HEK293T (cell line): Measurements from ENCODE around the gene NCCRP1.

ENCODE experiments used
- CTCF ChIA-PET: fragments of 350-600 bp; formaldehyde crosslinking; extraction: SDS; loops from one replicate; lab custom pipeline; 2021; ENCODE audit warnings: antibody characterized with exemption, inconsistent platforms; lab: Yijun Ruan, JAX
- POLR2A ChIA-PET: fragments of 350-600 bp; formaldehyde crosslinking; extraction: SDS; loops from one replicate; lab custom pipeline; 2020; ENCODE audit warnings: antibody characterized with exemption, inconsistent platforms; lab: Yijun Ruan, JAX
- DNase-seq: peaks from one replicate; pipeline ENCODE4 v3.0.0; 2012; ENCODE audit warnings: mixed read lengths; ENCODE audit errors: extremely low spot score
- ARNT ChIP-seq: fragments of 450-650 bp; IDR thresholded peaks from 2 replicates; pipeline ENCODE4 v1.6.1; 2017; ENCODE audit warnings: mild to moderate bottlenecking
- BHLHE40 ChIP-seq: fragments of 450-650 bp; IDR thresholded peaks from 2 replicates; pipeline ENCODE4 v1.6.1; 2016; ENCODE audit warnings: mild to moderate bottlenecking, moderate library complexity, borderline replicate concordance
- CTBP1 ChIP-seq: fragments of 450-650 bp; IDR thresholded peaks from 2 replicates; pipeline ENCODE4 v1.6.1; 2016; ENCODE audit warnings: borderline replicate concordance
- ELF4 ChIP-seq: fragments of 450-650 bp; IDR thresholded peaks from 2 replicates; pipeline ENCODE4 v1.6.1; 2017; ENCODE audit warnings: antibody characterized with exemption
- FOXA1 ChIP-seq: fragments of 450-650 bp; IDR thresholded peaks from 2 replicates; pipeline ENCODE4 v1.6.1; 2016; ENCODE audit warnings: mild to moderate bottlenecking
- FOXK2 ChIP-seq: fragments of 450-650 bp; IDR thresholded peaks from 2 replicates; pipeline ENCODE4 v1.6.1; 2016; ENCODE audit warnings: mild to moderate bottlenecking
- FOXM1 ChIP-seq: fragments of 450-650 bp; IDR thresholded peaks from 2 replicates; pipeline ENCODE4 v1.6.1; 2017; ENCODE audit warnings: mild to moderate bottlenecking, borderline replicate concordance
- HDGF ChIP-seq: fragments of 450-650 bp; IDR thresholded peaks from 2 replicates; pipeline ENCODE4 v1.6.1; 2017; ENCODE audit warnings: antibody characterized with exemption, borderline replicate concordance
- L3MBTL2 ChIP-seq: fragments of 450-650 bp; conservative IDR thresholded peaks from 2 replicates; pipeline ENCODE4 v1.6.1; 2016; ENCODE audit warnings: mild to moderate bottlenecking
- LEF1 ChIP-seq: fragments of 450-650 bp; IDR thresholded peaks from 2 replicates; pipeline ENCODE4 v1.6.1; 2017; ENCODE audit warnings: mild to moderate bottlenecking, borderline replicate concordance
- NFRKB ChIP-seq: fragments of 450-650 bp; IDR thresholded peaks from 2 replicates; pipeline ENCODE4 v1.6.1; 2016; ENCODE audit warnings: mild to moderate bottlenecking, moderate library complexity
- SP1 ChIP-seq: fragments of 450-650 bp; IDR thresholded peaks from 2 replicates; pipeline ENCODE4 v1.6.1; 2017
- SUZ12 ChIP-seq: fragments of 450-650 bp; IDR thresholded peaks from 2 replicates; pipeline ENCODE4 v1.6.1; 2016; ENCODE audit warnings: mild to moderate bottlenecking
- TARDBP ChIP-seq: fragments of 450-650 bp; IDR thresholded peaks from 2 replicates; pipeline ENCODE4 v1.6.1; 2016
- ZNF384 ChIP-seq: fragments of 450-650 bp; IDR thresholded peaks from 2 replicates; pipeline ENCODE4 v1.6.1; 2016
- TF ChIP-seq, protein P1 (sequence below): fragments of 450-650 bp; IDR thresholded peaks from 2 replicates; pipeline ENCODE4 v1.6.1; 2016

NCCRP1 gene

DNA sequence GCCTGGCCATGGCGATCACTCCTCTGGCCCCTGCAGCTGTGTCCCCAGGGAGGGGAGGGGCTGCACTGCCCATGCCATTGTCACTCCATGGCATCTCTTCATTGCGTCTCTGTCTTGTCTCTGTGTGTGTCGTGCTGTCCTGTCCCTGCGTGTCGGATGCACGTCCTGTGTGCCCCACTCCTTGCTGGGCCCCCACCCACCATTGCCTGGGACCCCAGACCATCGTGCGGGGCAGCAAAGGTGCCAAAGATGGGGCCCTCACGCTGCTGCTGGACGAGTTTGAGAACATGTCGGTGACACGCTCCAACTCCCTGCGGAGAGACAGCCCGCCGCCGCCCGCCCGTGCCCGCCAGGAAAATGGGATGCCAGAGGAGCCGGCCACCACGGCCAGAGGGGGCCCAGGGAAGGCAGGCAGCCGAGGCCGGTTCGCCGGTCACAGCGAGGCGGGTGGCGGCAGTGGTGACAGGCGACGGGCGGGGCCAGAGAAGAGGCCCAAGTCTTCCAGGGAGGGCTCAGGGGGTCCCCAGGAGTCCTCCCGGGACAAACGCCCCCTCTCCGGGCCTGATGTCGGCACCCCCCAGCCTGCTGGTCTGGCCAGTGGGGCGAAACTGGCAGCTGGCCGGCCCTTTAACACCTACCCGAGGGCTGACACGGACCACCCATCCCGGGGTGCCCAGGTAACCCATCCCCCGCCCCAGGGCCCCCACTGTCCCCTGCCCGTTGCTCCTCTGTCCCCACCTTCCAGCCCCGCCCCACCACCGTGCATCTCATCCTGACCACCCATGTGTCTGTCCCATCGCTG, 23.9 kb upstream of the NCCRP1 start:
- CTCF ChIA-PET = no interaction called here
- no peak for DNase-seq
- POLR2A ChIA-PET = no interaction called here
- TF ChIP-seq TARDBP (no peak), LEF1 (no peak), FOXM1 (no peak), ZNF384 (no peak), FOXA1 (no peak), L3MBTL2 (no peak), HDGF (no peak), CTBP1 (no peak), SP1 (no peak), BHLHE40 (no peak), ELF4 (no peak), SUZ12 (no peak), NFRKB (no peak), ARNT (no peak), FOXK2 (no peak)
- TF ChIP-seq, protein P1, sequence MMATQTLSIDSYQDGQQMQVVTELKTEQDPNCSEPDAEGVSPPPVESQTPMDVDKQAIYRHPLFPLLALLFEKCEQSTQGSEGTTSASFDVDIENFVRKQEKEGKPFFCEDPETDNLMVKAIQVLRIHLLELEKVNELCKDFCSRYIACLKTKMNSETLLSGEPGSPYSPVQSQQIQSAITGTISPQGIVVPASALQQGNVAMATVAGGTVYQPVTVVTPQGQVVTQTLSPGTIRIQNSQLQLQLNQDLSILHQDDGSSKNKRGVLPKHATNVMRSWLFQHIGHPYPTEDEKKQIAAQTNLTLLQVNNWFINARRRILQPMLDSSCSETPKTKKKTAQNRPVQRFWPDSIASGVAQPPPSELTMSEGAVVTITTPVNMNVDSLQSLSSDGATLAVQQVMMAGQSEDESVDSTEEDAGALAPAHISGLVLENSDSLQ = no peak

DNA sequence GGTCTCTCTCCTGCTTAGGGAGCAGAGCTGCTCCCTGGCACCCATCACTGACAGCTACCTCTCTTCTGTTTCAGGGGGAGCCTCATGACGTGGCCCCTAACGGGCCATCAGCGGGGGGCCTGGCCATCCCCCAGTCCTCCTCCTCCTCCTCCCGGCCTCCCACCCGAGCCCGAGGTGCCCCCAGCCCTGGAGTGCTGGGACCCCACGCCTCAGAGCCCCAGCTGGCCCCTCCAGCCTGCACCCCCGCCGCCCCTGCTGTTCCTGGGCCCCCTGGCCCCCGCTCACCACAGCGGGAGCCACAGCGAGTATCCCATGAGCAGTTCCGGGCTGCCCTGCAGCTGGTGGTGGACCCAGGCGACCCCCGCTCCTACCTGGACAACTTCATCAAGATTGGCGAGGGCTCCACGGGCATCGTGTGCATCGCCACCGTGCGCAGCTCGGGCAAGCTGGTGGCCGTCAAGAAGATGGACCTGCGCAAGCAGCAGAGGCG, 23.2 kb upstream of the NCCRP1 start:
- ChIA-PET CTCF (no interaction called here), POLR2A (no interaction called here)
- TF ChIP-seq HDGF = no peak
- no peak for TF ChIP-seq ELF4
- no peak for TF ChIP-seq SUZ12
- TF ChIP-seq SP1 = no peak
- TF ChIP-seq ZNF384 = no peak
- no peak for TF ChIP-seq FOXK2
- no peak for TF ChIP-seq BHLHE40
- TF ChIP-seq, protein P1 = no peak
- DNase-seq = no peak

GRCh38 chr19:39174142-39174541, 22.6 kb upstream of the NCCRP1 start:
- TF ChIP-seq ZNF384 = no peak
- no peak for TF ChIP-seq TARDBP
- TF ChIP-seq HDGF = no peak
- TF ChIP-seq SUZ12 = no peak
- TF ChIP-seq ARNT = no peak
- TF ChIP-seq, protein P1 = no peak
- TF ChIP-seq FOXA1 = no peak
- TF ChIP-seq LEF1 = no peak
- no peak for TF ChIP-seq FOXK2
- POLR2A ChIA-PET = no interaction called here
- DNase-seq = no peak
- CTCF ChIA-PET = interaction anchor here (2.0 kb wide), 1 partner anchor 13 kb away, joined by 6 read pairs; no protein-coding TSS in a partner anchor

GRCh38 chr19:39174558-39175544, 21.9 kb upstream of the NCCRP1 start:
- ChIA-PET POLR2A (no interaction called here), CTCF (interaction anchor here (2.0 kb wide), 1 partner anchor 12 kb away, joined by 6 read pairs; no protein-coding TSS in a partner anchor)
- no peak for DNase-seq
- TF ChIP-seq FOXK2 = no peak

DNA sequence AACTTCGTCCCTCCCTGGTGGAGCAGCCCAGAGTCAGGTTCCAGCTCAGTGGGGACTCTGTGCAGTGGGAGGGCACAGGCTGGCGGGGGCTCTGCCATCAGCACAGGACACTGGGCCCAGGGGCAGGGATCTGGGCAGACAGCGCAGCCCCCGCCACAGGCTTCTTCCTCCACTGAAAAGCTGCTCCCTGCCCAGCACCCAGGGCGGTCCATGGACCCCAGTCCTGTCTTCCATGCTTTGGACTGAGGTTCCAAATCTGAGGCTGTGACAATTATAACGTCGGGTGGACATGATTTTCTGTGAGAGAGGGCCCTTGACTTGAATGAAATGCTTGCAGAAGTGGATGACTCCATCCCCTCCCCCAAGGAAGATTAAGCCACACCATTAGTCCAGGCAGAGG, 21.2 kb upstream of the NCCRP1 start:
- CTCF ChIA-PET = interaction anchor here (2.0 kb wide), 1 partner anchor 11 kb away, joined by 6 read pairs; no protein-coding TSS in a partner anchor
- POLR2A ChIA-PET = no interaction called here
- DNase-seq = no peak
- TF ChIP-seq NFRKB = no peak
- TF ChIP-seq HDGF = no peak
- no peak for TF ChIP-seq LEF1
- no peak for TF ChIP-seq L3MBTL2
- no peak for TF ChIP-seq TARDBP
- TF ChIP-seq FOXA1 = no peak
- TF ChIP-seq FOXK2 = no peak
- TF ChIP-seq ARNT = no peak
- TF ChIP-seq CTBP1 = no peak
- no peak for TF ChIP-seq SUZ12
- TF ChIP-seq, protein P1 = no peak
- no peak for TF ChIP-seq ZNF384
- TF ChIP-seq SP1 = no peak
- no peak for TF ChIP-seq ELF4
- TF ChIP-seq FOXM1 = no peak
- TF ChIP-seq BHLHE40 = no peak
